WTC11 (cell line): ENCODE results near the gene KLHL9.

Source experiments
- ZBTB21 ChIP-seq: sonication (generic); formaldehyde crosslinking; IDR thresholded peaks from 2 replicates; pipeline ENCODE4 v1.8.1; 2023; ENCODE audit warnings: mild to moderate bottlenecking, missing genetic modification reagents, borderline replicate concordance
- TF ChIP-seq, protein P1 (sequence below): fragments of 200-600 bp; IDR thresholded peaks from 2 replicates; pipeline ENCODE4 v1.8.0; 2022; ENCODE audit warnings: antibody characterized with exemption

DNA sequence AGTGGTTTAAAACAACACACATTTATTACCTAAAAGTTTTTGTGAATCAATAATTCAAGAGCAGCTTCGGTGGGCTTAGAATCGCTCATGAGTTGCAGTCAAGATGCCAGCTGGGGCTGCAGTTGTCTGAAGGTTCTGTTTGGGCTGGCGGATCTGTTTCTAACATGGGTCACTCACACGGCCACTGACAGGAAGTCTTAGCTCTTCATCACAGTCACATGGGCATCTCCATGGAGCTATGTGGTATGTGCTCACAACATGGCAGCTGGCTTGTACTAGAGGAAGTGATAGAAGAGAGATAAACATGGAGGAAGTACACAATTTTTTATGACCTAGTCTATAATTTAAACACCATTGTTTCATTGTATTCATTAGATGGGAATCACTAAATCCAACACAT lies 11.2 kb downstream of the KLHL9 start:
- TF ChIP-seq, protein P1, sequence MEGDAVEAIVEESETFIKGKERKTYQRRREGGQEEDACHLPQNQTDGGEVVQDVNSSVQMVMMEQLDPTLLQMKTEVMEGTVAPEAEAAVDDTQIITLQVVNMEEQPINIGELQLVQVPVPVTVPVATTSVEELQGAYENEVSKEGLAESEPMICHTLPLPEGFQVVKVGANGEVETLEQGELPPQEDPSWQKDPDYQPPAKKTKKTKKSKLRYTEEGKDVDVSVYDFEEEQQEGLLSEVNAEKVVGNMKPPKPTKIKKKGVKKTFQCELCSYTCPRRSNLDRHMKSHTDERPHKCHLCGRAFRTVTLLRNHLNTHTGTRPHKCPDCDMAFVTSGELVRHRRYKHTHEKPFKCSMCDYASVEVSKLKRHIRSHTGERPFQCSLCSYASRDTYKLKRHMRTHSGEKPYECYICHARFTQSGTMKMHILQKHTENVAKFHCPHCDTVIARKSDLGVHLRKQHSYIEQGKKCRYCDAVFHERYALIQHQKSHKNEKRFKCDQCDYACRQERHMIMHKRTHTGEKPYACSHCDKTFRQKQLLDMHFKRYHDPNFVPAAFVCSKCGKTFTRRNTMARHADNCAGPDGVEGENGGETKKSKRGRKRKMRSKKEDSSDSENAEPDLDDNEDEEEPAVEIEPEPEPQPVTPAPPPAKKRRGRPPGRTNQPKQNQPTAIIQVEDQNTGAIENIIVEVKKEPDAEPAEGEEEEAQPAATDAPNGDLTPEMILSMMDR: no peak
- no peak for TF ChIP-seq ZBTB21 (CRISPR knock-in tag)
